Heart left ventricle (tissue), 16 donors: Measurements from ENCODE around the gene PIP4K2A. TPM values are rescaled to one million over a fixed set of nuclear protein-coding genes. Genes with fewer than 3 reads are reported as not detected.
A peak's percentile ranks its signal among the peaks of the same experiment; 100 is the strongest.

Experiments used
- ATAC-seq, 4 donors: fragments of 200-7000 bp; cut with Tn5 transposase; one replicate each; pipeline ENCODE4 v1.9.1; 2020 to 2022; ENCODE audit warnings: moderate library complexity in 4 of 4, mild to moderate bottlenecking in 3 of 4, moderate number of reproducible peaks in 1 of 4
- DNase-seq, 5 donors: peaks; one replicate each; pipeline ENCODE4 v3.0.0-alpha.2; 2020
- H3K27ac ChIP-seq, 12 donors: fragments of 200-600 bp; sonication (generic) in 4 of 12; one replicate each; pipeline versions ENCODE4 v1.5.0 to v1.8.0; 2016 to 2022; ENCODE audit warnings: mild to moderate bottlenecking in 2 of 12
- H3K27me3 ChIP-seq, 9 donors: fragments of 200-600 bp; sonication (generic) in 2 of 9; one replicate each; pipeline versions ENCODE4 v1.5.1 to v1.8.0; 2016 to 2022; ENCODE audit warnings: mild to moderate bottlenecking in 3 of 9
- H3K36me3 ChIP-seq, 9 donors: fragments of 200-600 bp; sonication (generic) in 2 of 9; one replicate each; pipeline versions ENCODE4 v1.5.0 to v1.8.0; 2018 to 2022; ENCODE audit warnings: mild to moderate bottlenecking in 2 of 9
- H3K4me1 ChIP-seq, 12 donors: fragments of 200-600 bp; sonication (generic) in 4 of 12; one replicate each; pipeline versions ENCODE4 v1.5.0 to v1.8.0; 2016 to 2022; ENCODE audit warnings: mild to moderate bottlenecking in 3 of 12
- H3K4me3 ChIP-seq, 12 donors: fragments of 200-600 bp; sonication (generic) in 4 of 12; one replicate each; pipeline versions ENCODE4 v1.5.0 to v1.8.0; 2017 to 2022; ENCODE audit warnings: mild to moderate bottlenecking in 9 of 12, moderate library complexity in 4 of 12
- H3K9me3 ChIP-seq, 12 donors: fragments of 200-600 bp; sonication (generic) in 4 of 12; one replicate each; pipeline versions ENCODE4 v1.5.0 to v1.8.0; 2016 to 2022; ENCODE audit warnings: mild to moderate bottlenecking in 1 of 12
- CTCF ChIP-seq, 12 donors: fragments of 200-600 bp; sonication (generic) in 4 of 12; IDR thresholded peaks; one replicate each; pipeline versions ENCODE4 v1.5.0 to v1.8.0; 2018 to 2022; ENCODE audit warnings: antibody characterized with exemption in 12 of 12, mild to moderate bottlenecking in 5 of 12
- POLR2A ChIP-seq, 2 donors: fragments of 450-650 bp; IDR thresholded peaks; one replicate each; pipeline ENCODE4 v1.6.1; 2017; ENCODE audit warnings: antibody characterized with exemption in 2 of 2, mild to moderate bottlenecking in 2 of 2, moderate library complexity in 2 of 2
- WGBS, 4 donors: extraction: QIAGEN DNeasy Blood & Tissue Kit in 2 of 4; methylation state at CpG; one replicate each; pipeline versions ENCODE4 v1.1.5 to v1.1.7; 2013 to 2018; 5-methylcytosine and 5-hydroxymethylcytosine counted together
- intact Hi-C, 10 donors: fragments of 100-400 bp; cut with DNase I; formaldehyde crosslinking; loops; one replicate each; pipeline versions ENCODE4 v1.11.1 to v1.14.2; 2022
- polyA plus RNA-seq, 2 donors: library from polyadenylated mRNA; stranded (reverse); fragments of 200-250 nt; gene quantifications; one replicate each; pipeline ENCODE4 v1.2.3, GENCODE V29; 2013
- total RNA-seq, 9 donors: library from RNA; depleted of rRNA in 2 of 9; stranded (reverse); fragments of >200 nt in 2 of 9; fragmentation: NEBNext Ultra II Directional in 3 of 9; extraction: Animal tissue kit (Norgen Biotek cat#: 25700) in 3 of 9; gene quantifications; one replicate each; pipeline versions ENCODE4 v1.1.0 to v1.2.4, GENCODE V29; 2016 to 2023
- donor health status: ischemic (EF 13 %, LVEDD 7.1; RV severe dilation, severe dysfunction).
- donor health status: healthy with polysubstance abuse.
- donor health status: DM: no; HTN: yes; CAD: no.
- donor health status: DM: no; HTN: no; CAD: no.
- donor health status: ischemic (EF 25% LVEDD 6.9; RV normal size, moderate dysfunction).
- donor health status: ischemic (EF 25% LVEDD 5.7; RV mildly dilated, moderate dysfunction).
- donor health status: healthy.
- donor health status: DM: yes; HTN: yes; CAD: no.
- donor health status: ischemic (EF 35%, LVEDD 5.7; RV mildly dilated, moderate dysfunction).
- donor health status: nonischemic (EF 11% LVEDD 7.7; RV severe dilation, severe dysfunction).
- donor health status: DM: yes; HTN: yes; CAD: no.
- donor health status: PGD.
- donor health status: ischemic (EF 29% LVEDD 5.4; RV normal size, mild dysfunction).
- donor health status: nonischemic (EF 23%, LVEDD 6.1; RV moderate dilation, normal function).

PIP4K2A gene
- total and polyA plus RNA-seq, 11 donors: 4.0 to 35.6 (median 12.5) TPM

- peaks cover 0 to 53% (median 36%) of the 10 kb centered on the region in 9 donors for H3K36me3 ChIP-seq
Measured at GRCh38 chr10:22589851-22590514, 124.4 kb downstream of the PIP4K2A start.

GRCh38 chr10:22588462-22588861, 125.9 kb downstream of the PIP4K2A start:
- intact Hi-C loops: loop anchor here in 3 of 10 donors (10.0 kb wide), 3 partner anchors 126 to 594 kb away; partner anchors contain the start of gene PIP4K2A (in 1 of the 3)

More at GRCh38 chr10:22589851-22590514, 124.4 kb downstream of the PIP4K2A start:
- ATAC-seq (no peak), DNase-seq (no peak)
- H3K27ac ChIP-seq: no peak overlapping the region
- no peaks in the 10 kb centered on the region for H3K9me3 ChIP-seq
- no peaks in the 10 kb centered on the region for H3K27me3 ChIP-seq
- H3K4me1 ChIP-seq: peaks cover 0 to 3% (median 0%) of the 10 kb centered on the region in 12 donors
- TF ChIP-seq POLR2A (IDR thresholded peaks at IDR 0.05) (no peak), CTCF (IDR thresholded peaks at IDR 0.05) (no peak)
- intact Hi-C loops: loop anchor here in 3 of 10 donors (10.0 kb wide), 3 partner anchors 125 to 595 kb away; partner anchors contain the start of gene PIP4K2A (in 1 of the 3)
- 76 to 90% (median 82%) methylated on average over 6 of the region's 6 CpGs for WGBS, 4 donors
- H3K4me3 ChIP-seq: no peak overlapping the region

GRCh38 chr10:22583683-22584082, 130.7 kb downstream of the PIP4K2A start:
- H3K36me3 ChIP-seq: peaks cover 0 to 51% (median 19%) of the 10 kb centered on the region in 9 donors
- TF ChIP-seq POLR2A (IDR thresholded peaks at IDR 0.05) (no peak), CTCF (IDR thresholded peaks at IDR 0.05) (no peak)
- WGBS, 4 donors: 87 to 97% (median 92%) methylated on average over 5 of the region's 5 CpGs

More at GRCh38 chr10:22588462-22588861, 125.9 kb downstream of the PIP4K2A start:
- 97 to 100% (median 98%) methylated on average over 1 of the region's 1 CpG for WGBS, 4 donors
- Histone ChIP-seq H3K9me3 (no peaks in the 10 kb centered on the region), H3K4me1 (peaks cover 0 to 3% (median 0%) of the 10 kb centered on the region in 12 donors), H3K4me3 (no peak overlapping the region), H3K36me3 (peaks cover 0 to 58% (median 36%) of the 10 kb centered on the region in 9 donors), H3K27ac (no peak overlapping the region), H3K27me3 (no peaks in the 10 kb centered on the region)
- ATAC-seq (no peak), DNase-seq (no peak)
- TF ChIP-seq POLR2A (IDR thresholded peaks at IDR 0.05): no peak
- no peak for TF ChIP-seq CTCF (IDR thresholded peaks at IDR 0.05)

GRCh38 chr10:22581461-22581860, 132.9 kb downstream of the PIP4K2A start:
- DNase-seq: no peak
- intact Hi-C loops: loop anchor here in 3 of 10 donors (10.0 kb wide), 3 partner anchors 133 to 587 kb away; partner anchors contain the start of gene PIP4K2A (in 1 of the 3)
- no peak overlapping the region for H3K27ac ChIP-seq
- H3K4me3 ChIP-seq: no peak overlapping the region
- H3K36me3 ChIP-seq: peaks cover 0 to 43% (median 8%) of the 10 kb centered on the region in 9 donors
- 87 to 96% (median 93%) methylated on average over 2 of the region's 2 CpGs for WGBS, 4 donors
- no peaks in the 10 kb centered on the region for H3K27me3 ChIP-seq
- H3K9me3 ChIP-seq: no peaks in the 10 kb centered on the region
- no peak for TF ChIP-seq POLR2A (IDR thresholded peaks at IDR 0.05)
- TF ChIP-seq CTCF (IDR thresholded peaks at IDR 0.05): no peak
- no peaks in the 10 kb centered on the region for H3K4me1 ChIP-seq
- no peak for ATAC-seq

More at GRCh38 chr10:22583683-22584082, 130.7 kb downstream of the PIP4K2A start:
- no peaks in the 10 kb centered on the region for H3K4me1 ChIP-seq
- H3K9me3 ChIP-seq: no peaks in the 10 kb centered on the region
- H3K27ac ChIP-seq: no peak overlapping the region
- no peaks in the 10 kb centered on the region for H3K27me3 ChIP-seq
- intact Hi-C loops: loop anchor here in 3 of 10 donors (10.0 kb wide), 3 partner anchors 131 to 589 kb away; partner anchors contain the start of gene PIP4K2A (in 1 of the 3)
- DNase-seq: no peak
- H3K4me3 ChIP-seq: no peak overlapping the region
- ATAC-seq: peak in 1 of 4 donors; percentile 11
